Endothelial cell (in vitro differentiated cells): ENCODE results near the gene KCNMA1. TPM values are rescaled to one million over a fixed set of nuclear protein-coding genes. Genes with fewer than 3 reads are reported as not detected.
A peak's percentile ranks its signal among the peaks of the same experiment; 100 is the strongest.
"Not testable (repeated sequence)": the region's sequence is repeated elsewhere in the genome, so short reads cannot be mapped to it uniquely, and the experiment has no call there.

Experiments
- DNase-seq: peaks from one replicate; pipeline ENCODE4 v3.0.0; 2021; ENCODE audit warnings: low spot score
- H3K27ac Mint-ChIP-seq: one replicate; pipeline ENCODE4 v1.8.0; 2021; ENCODE audit warnings: mixed read lengths, inconsistent platforms; ENCODE audit not compliant: unreplicated experiment
- H3K27me3 Mint-ChIP-seq: one replicate; pipeline ENCODE4 v1.8.0; 2021; ENCODE audit warnings: mild to moderate bottlenecking, moderate library complexity, mixed read lengths, inconsistent platforms; ENCODE audit not compliant: unreplicated experiment
- H3K36me3 Mint-ChIP-seq: one replicate; pipeline ENCODE4 v1.8.0; 2021; ENCODE audit warnings: mild to moderate bottlenecking, low read depth, mixed read lengths, inconsistent platforms; ENCODE audit not compliant: unreplicated experiment
- H3K4me1 Mint-ChIP-seq: one replicate; pipeline ENCODE4 v1.8.0; 2021; ENCODE audit warnings: mild to moderate bottlenecking, mixed read lengths, inconsistent platforms; ENCODE audit not compliant: unreplicated experiment
- H3K4me3 Mint-ChIP-seq: one replicate; pipeline ENCODE4 v1.8.0; 2021; ENCODE audit warnings: mild to moderate bottlenecking, mixed read lengths, inconsistent platforms; ENCODE audit not compliant: unreplicated experiment
- H3K9me3 Mint-ChIP-seq: one replicate; pipeline ENCODE4 v1.8.0; 2021; ENCODE audit warnings: mixed read lengths, inconsistent platforms; ENCODE audit not compliant: unreplicated experiment
- long read RNA-seq: library from polyadenylated mRNA; unstranded; transcript quantifications from one replicate; pipeline ENCODE4 v2.0.0, GENCODE V29; 2020; ENCODE audit not compliant: unreplicated experiment
- total RNA-seq: library from RNA; stranded (reverse); fragmentation: NEBNext Ultra II Directional; extraction: Animal tissue kit (Norgen Biotek cat#: 25700); gene quantifications from one replicate; pipeline ENCODE4 v1.2.1, GENCODE V29; 2021; ENCODE audit not compliant: unreplicated experiment
- TF ChIP-seq, protein P1 (sequence below): fragments of 200-600 bp; sonication (generic); IDR thresholded peaks from one replicate; pipeline ENCODE4 v1.5.0; 2021; ENCODE audit warnings: antibody characterized with exemption; ENCODE audit not compliant: unreplicated experiment

The KCNMA1 gene
- 5.1 TPM for total RNA-seq
- long read RNA-seq, partial matches to known transcripts: 0 of 2 reads
- long read RNA-seq, other reads (novel, unspliced or antisense): 2 of 2 reads

DNA sequence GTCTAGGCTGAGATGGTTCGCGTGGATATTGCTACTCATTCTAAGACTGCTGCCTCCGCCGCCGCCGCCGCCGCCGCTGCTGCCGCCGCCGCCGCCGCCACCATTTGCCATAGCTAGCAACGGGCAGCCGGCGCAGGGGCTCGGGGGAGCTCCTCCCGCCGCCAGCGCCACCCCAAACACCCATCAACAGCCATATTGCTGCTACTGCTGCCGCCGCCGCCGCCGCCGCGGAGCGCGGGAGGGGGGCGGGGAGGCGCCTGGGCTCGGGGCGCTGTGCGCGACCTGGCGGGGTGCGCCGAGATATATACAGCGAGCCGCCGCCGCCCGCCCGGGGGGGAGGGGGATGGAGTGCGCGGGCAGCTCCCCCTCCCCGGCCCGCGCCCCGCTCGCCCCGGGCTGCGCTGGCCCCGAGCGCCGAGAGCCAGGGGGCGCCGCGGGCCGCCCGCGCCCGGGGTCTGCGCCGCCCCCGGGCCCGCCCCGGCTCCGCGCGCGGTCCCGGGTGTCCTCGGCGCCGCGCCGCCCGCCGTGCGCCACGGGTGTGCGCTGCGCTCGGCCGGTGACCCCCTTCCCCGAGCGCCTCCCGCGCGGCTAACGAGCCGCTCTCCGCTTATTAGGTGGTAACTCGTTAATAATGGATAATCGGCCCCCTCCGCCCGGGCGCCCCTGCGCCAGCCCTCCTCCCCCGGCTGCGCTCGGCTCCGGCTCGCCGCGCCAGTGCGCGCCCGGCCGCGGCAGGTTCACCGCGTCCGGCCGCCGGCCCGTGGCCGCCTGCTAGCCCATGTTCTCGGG is at the start of gene KCNMA1:
TSS of gene KCNMA1 (minus strand) at position 277 of the 789 bp plus-strand sequence.
- TF ChIP-seq, protein P1, sequence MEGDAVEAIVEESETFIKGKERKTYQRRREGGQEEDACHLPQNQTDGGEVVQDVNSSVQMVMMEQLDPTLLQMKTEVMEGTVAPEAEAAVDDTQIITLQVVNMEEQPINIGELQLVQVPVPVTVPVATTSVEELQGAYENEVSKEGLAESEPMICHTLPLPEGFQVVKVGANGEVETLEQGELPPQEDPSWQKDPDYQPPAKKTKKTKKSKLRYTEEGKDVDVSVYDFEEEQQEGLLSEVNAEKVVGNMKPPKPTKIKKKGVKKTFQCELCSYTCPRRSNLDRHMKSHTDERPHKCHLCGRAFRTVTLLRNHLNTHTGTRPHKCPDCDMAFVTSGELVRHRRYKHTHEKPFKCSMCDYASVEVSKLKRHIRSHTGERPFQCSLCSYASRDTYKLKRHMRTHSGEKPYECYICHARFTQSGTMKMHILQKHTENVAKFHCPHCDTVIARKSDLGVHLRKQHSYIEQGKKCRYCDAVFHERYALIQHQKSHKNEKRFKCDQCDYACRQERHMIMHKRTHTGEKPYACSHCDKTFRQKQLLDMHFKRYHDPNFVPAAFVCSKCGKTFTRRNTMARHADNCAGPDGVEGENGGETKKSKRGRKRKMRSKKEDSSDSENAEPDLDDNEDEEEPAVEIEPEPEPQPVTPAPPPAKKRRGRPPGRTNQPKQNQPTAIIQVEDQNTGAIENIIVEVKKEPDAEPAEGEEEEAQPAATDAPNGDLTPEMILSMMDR: no peak
- H3K4me1 Mint-ChIP-seq: peaks cover 9% of the 10 kb centered on the region
- peaks cover 4% of the 10 kb centered on the region for H3K36me3 Mint-ChIP-seq
- H3K27ac Mint-ChIP-seq: no peak within 1 kb of the TSS
- peaks cover 30% of the 10 kb centered on the region for H3K27me3 Mint-ChIP-seq
- H3K9me3 Mint-ChIP-seq: no peaks in the 10 kb centered on the region
- DNase-seq: peak; percentile 30
- peak within 1 kb of the TSS; percentile 97 for H3K4me3 Mint-ChIP-seq

DNA sequence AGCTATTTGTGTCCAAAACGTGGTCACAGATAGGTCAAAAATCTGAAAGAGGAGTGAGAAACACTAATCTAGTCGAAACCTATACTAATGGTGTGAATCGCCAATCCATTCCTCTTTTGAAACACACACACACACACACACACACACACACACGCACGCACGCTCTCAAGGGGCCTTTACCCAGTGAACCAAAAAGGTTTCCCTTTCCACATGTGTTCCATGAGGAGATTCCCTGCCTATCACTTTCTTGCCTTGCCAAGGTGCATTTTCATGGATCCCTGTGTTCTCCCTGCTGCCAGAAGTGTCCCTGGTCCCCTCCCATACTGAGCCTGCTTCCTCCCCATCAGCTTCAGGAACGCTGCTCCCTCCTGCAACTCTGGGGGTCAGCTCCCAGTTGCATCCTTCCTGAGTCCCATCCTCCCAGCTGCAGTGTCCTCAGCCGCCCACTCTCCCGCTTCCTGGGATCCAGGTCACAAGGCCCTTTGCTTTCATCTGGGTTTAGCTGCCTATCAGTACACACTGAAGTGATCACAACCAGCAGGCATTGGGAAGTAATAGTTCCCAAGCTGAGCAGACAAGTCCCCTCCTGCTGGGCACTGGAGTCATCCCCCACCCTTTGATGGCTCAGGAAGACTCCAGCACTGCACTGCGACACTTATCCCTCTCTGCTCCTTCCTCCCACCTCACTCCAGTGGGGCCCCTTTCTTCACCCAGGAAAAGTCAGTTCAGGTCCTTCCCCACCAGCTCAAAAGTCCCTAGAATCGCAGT is 49.2 kb upstream of the KCNMA1 start:
- H3K27ac Mint-ChIP-seq: no peak overlapping the region
- H3K4me3 Mint-ChIP-seq: no peak overlapping the region
- no peaks in the 10 kb centered on the region for H3K9me3 Mint-ChIP-seq
- H3K4me1 Mint-ChIP-seq: no peaks in the 10 kb centered on the region
- no peak for DNase-seq
- H3K27me3 Mint-ChIP-seq: peaks cover 4% of the 10 kb centered on the region
- no peaks in the 10 kb centered on the region for H3K36me3 Mint-ChIP-seq
- TF ChIP-seq, protein P1: no peak

DNA sequence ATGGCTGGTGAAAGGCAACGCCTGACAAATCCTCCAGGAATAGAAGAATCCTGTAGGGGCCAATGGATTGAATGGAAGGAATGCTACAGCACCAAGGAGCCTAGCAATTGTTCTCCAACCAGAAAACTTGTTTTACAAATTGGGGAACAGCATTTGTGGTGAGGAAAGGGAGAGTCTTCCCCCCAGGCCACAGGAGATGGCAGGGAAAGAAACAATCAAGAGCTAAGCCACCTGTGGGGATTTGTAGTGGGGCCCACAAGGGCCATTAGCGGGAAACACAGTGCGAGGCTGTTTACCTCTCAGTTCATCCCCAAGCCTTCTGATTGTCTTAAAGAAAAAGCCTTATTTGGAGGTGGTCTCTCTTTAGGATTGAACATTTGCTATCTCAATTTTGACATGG is 48.5 kb upstream of the KCNMA1 start:
- no peaks in the 10 kb centered on the region for H3K4me1 Mint-ChIP-seq
- peaks cover 6% of the 10 kb centered on the region for H3K27me3 Mint-ChIP-seq
- no peak for DNase-seq
- H3K4me3 Mint-ChIP-seq: no peak overlapping the region
- no peaks in the 10 kb centered on the region for H3K9me3 Mint-ChIP-seq
- no peak overlapping the region for H3K27ac Mint-ChIP-seq
- TF ChIP-seq, protein P1: no peak
- no peaks in the 10 kb centered on the region for H3K36me3 Mint-ChIP-seq

DNA sequence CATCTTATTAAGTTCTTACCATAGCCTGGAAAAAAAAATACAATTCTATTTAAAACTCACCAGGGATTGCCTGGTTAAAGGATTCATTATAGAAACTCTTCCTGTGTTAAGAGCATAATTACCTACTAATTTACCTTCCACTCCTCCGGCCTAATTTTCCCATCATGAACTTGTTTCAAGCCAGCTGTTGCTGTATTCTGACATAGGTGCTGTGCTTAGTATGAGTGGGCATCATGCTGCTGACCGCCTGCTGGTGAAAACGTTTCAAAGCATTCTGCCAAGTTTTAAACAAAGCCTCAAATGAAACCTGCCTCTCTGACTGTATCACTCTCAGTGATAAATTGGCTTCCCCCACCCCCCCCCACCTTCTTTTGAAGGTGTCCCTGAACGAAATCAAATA is 47.8 kb upstream of the KCNMA1 start:
- Mint-ChIP-seq H3K4me1 (no peaks in the 10 kb centered on the region), H3K36me3 (no peaks in the 10 kb centered on the region), H3K9me3 (no peaks in the 10 kb centered on the region), H3K27me3 (peaks cover 6% of the 10 kb centered on the region), H3K27ac (no peak overlapping the region), H3K4me3 (no peak overlapping the region)
- TF ChIP-seq, protein P1: no peak
- no peak for DNase-seq

DNA sequence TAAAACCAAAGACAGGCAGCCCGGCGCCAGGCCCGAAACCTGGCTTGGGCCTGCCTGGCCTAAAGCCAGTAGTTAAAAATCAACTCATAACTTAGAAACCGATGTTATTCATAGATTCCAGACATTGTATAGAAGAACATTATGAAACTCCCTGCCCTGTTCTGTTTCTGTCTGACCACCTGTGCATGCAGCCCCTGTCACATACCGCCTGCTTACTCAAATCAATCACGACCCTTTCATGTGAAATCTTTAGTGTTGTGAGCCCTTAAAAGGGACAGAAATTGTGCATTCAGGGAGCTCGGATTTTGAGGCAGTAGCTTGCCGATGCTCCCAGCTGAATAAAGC is 45.5 kb upstream of the KCNMA1 start:
- not testable (repeated sequence) for H3K9me3 Mint-ChIP-seq, H3K27me3 Mint-ChIP-seq, H3K4me1 Mint-ChIP-seq, H3K27ac Mint-ChIP-seq, DNase-seq, H3K4me3 Mint-ChIP-seq, H3K36me3 Mint-ChIP-seq
